HG03175 (cell line): ENCODE measurements around the gene ELN.

Experiments used
- ATAC-seq: cut with Tn5 transposase; IDR thresholded peaks from one replicate; pipeline ENCODE4 v1.9.1; 2021; ENCODE audit warnings: mild to moderate bottlenecking, moderate library complexity; ENCODE audit not compliant: unreplicated experiment

ELN gene

GRCh38 chr7:74023092-74023536, 4.9 kb upstream of the ELN start:
- ATAC-seq = no peak

GRCh38 chr7:74023786-74024185, 4.2 kb upstream of the ELN start:
- ATAC-seq = no peak

- no peak for ATAC-seq
Measured at GRCh38 chr7:74025146-74025545, 2.8 kb upstream of the ELN start.

GRCh38 chr7:74025730-74026129, 2.2 kb upstream of the ELN start:
- ATAC-seq = no peak

GRCh38 chr7:74026406-74026902, 1.5 kb upstream of the ELN start:
- ATAC-seq = no peak

- no peak for ATAC-seq
Measured at GRCh38 chr7:74026903-74027682, 880 bp upstream of the ELN start.

GRCh38 chr7:74028321-74028838, 407 bp downstream of the ELN start:
- no peak for ATAC-seq

GRCh38 chr7:74029089-74029785, 1.3 kb downstream of the ELN start:
- no peak for ATAC-seq

- ATAC-seq = no peak
Measured at GRCh38 chr7:74029991-74030415, 2.0 kb downstream of the ELN start.

GRCh38 chr7:74030861-74031260, 2.9 kb downstream of the ELN start:
- no peak for ATAC-seq

GRCh38 chr7:74031403-74032190, 3.6 kb downstream of the ELN start:
- no peak for ATAC-seq

GRCh38 chr7:74032191-74032490, 4.2 kb downstream of the ELN start:
- no peak for ATAC-seq

GRCh38 chr7:74032624-74033371, 4.8 kb downstream of the ELN start:
- ATAC-seq = no peak

- ATAC-seq = no peak
Measured at GRCh38 chr7:74033372-74034311, 5.7 kb downstream of the ELN start.

- no peak for ATAC-seq
Measured at GRCh38 chr7:74037609-74038008, 9.6 kb downstream of the ELN start.

GRCh38 chr7:74038194-74038961, 10.4 kb downstream of the ELN start:
- ATAC-seq = no peak

GRCh38 chr7:74039337-74039736, 11.4 kb downstream of the ELN start:
- ATAC-seq = no peak

GRCh38 chr7:74040101-74040790, 12.3 kb downstream of the ELN start:
- no peak for ATAC-seq
